HG03432 (cell line): Measurements from ENCODE around the gene SHB.
"Not testable (repeated sequence)": the region's sequence is repeated elsewhere in the genome, so short reads cannot be mapped to it uniquely, and the experiment has no call there.

Source experiments
- ATAC-seq: cut with Tn5 transposase; IDR thresholded peaks from one replicate; pipeline ENCODE4 v1.9.1; 2021; ENCODE audit warnings: mild to moderate bottlenecking, moderate library complexity; ENCODE audit not compliant: unreplicated experiment

The SHB gene

GRCh38 chr9:37921546-37922300, 147.3 kb downstream of the SHB start:
- ATAC-seq, result no peak

- ATAC-seq, result no peak
Observed at GRCh38 chr9:37921168-37921510, 147.9 kb downstream of the SHB start.

DNA sequence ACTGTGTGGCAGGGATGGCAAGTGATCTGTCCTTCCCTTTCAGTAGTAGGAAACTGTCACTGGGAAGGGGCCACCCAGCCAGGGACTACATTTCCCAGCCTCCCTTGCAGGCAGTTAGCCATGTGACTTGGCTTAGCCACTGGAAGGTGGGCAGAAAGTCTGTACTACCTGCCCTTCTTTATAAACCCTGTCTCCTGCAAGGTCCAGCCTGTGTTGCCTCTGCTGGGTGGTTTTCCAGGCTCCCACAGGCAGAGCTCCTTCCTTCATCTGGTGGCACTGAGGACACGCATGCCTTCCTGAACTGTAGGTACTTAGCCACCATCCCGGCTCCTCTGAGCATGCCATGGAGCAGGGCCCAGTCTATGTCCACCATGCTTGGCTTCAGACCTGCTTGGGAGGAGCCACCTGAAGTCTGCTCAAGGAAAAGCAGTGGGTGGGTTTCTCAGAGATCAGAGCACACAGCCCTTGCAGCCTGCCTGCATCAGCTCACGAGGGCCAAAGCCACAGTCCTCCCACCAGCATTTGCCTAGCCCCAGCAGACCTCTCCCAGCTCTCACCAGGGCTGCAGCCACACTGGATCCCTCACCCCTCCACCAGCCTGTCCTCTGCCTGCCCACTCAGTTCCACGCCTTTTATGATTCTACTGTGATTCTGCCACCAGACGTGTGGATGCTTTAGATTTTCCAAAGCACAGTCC, 148.4 kb downstream of the SHB start:
- ATAC-seq, result peak; percentile 71

GRCh38 chr9:37919956-37920335, 149.1 kb downstream of the SHB start:
- no peak for ATAC-seq

DNA sequence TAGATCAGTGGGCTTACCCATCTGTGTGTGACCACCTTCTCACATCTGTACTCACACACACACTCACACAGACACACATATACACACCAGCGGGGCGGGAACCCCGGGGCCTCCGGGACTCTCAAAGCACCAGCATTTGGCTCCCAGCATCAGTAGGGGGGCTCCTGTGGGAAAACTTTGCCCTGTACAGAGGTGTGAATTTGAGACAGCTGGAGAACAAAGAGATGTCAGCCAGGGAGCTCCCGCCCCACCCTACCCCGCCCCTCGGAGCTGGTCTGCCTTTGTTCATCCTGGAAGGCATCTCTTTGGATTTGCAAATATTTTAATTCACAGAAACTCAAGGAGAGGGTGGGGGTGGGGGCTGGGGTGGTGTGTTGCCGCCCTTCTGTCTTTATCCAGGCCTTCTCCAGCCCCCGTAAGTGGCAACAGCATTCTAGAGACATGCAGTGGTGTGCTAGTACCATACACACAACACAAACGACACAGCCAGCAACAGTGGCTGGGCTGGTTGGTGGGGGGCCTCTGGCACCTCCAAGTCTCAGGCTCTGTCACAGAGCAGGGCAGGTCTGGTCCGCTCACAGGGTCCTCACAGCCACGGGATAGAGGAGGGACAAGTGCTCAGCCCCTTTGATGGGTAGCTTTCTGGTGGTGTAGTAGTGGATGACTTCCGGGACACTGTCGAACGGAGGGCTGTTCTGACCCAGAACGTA, 149.6 kb downstream of the SHB start:
- no peak for ATAC-seq

DNA sequence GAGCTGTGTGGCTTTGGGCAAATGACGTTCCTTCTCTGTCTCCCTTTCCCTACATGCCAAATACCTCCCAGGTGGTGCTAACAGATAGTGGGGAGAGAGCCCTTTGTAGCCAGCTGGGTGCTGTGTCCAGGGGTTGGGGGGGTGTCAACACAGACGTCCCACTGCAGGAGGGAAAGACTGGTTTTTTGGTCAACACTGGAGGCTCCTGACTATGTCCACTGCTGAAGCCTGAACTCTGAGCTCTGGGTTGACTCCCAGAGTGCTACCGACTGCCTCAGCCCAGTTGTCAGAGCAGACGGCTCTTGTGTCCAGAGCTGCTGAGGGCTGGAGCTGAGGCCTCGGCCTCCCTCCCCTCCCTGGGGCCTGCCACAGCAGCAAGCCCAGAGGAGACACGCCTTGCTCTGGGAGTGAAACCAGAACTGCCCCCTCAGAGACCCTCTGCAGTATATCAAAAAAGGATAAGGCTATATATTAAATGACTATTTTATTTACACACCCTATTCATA, 150.3 kb downstream of the SHB start:
- ATAC-seq, result no peak

GRCh38 chr9:37917801-37918664, 151.0 kb downstream of the SHB start:
- ATAC-seq, result no peak

DNA sequence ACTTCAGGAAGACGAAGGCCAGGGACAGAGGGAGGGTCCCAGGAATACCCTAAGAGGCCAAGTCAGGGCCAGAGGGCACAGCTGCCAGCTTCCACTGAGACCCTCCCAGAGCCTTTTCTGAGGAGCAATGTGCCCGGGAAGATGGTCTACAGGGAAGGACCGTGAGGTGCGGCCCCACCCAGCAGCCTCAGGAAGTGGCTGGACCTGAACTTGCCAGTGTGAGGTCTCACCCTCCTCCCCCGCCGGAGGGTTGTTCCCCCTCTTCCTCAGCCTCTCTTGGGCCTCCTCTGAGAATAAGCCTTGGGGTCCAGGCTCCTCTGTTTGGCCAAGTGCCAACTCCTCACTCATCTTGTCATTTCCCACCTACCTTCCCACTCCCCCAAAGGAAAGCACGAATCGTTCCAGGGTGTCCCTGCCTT, 151.7 kb downstream of the SHB start:
- no peak for ATAC-seq

- ATAC-seq, result no peak
Observed at GRCh38 chr9:37916471-37917312, 152.3 kb downstream of the SHB start.

DNA sequence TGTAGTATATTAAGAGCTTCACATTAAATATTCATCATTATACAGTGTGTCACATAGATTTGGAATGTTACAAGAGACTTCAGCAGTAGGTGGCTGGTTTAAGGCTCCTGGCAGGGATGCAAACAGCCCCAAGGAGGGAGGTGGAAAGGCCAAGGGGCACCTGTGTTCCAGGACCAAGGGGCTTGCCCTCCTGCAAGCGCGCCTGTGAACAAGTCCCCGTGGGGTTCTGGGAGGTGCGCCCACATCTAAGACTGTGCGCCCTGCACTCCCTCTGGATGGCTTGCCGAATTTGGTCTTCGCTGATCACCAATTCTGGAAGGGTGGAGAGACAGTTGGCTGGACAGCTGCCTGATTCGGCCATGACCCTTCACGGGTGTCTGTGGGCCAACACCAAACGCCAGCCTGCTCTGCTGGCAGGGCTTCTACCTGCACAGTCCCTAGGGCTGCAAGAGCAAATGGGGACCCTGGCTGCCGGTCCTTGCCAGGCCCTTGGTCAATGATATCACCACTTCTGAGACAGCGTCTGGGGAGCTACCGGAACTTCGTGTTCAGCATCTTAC, 153.0 kb downstream of the SHB start:
- no peak for ATAC-seq

DNA sequence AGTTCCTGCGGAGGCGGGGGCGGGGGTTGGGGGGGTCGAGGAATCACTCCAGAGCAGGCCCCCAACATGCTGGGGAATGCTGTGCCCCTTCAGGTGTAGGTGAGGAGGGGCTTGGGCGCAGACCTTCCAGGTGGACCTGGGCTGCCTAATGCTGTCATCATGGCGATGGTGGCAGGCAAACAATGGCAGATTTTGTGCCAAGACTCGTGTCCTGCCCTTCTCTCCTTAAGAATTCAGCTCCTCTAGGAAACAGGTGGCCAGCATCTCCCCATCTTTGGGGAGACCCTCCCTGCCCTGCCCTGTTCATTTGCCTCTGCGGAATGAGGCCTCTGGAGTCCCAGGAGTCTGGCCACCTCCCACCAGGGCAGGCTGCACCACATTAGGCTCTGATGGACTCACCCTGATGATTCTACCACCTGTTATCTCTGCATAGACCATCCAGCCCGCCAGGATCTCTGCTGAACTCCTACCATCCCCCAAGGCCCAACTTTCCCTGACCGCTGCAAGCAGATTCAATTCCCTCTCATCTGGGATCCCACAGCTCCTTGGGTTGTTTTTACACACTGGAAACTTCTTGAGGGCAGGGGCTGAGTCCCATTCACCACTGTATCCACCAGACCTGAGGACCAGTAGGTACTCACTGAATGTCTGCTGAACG, 154.2 kb downstream of the SHB start:
- ATAC-seq, result no peak

- ATAC-seq, result no peak
Observed at GRCh38 chr9:37914154-37914551, 154.9 kb downstream of the SHB start.

- ATAC-seq, result peak; percentile 84
Observed at GRCh38 chr9:37913480-37914153, 155.4 kb downstream of the SHB start.

GRCh38 chr9:37911271-37911681, 157.8 kb downstream of the SHB start:
- ATAC-seq, result no peak

DNA sequence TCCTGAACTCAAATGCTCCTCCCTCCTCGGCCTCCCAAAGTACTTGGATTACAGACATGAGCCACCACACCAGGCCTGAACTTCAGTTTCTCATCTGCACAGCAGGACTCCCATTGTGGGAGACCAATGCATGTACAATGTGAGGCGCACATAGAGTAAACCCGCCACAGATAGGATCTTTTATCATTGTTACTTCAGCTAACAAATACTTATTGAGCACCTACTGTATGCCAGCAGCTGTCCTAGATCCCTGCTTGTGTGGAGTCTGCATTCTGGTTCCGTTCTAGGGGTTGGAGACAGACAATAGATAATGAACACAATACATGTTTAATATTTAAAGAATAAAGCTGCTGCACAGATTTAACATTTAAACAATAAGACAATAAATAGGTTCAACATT, 158.8 kb downstream of the SHB start:
- no peak for ATAC-seq

DNA sequence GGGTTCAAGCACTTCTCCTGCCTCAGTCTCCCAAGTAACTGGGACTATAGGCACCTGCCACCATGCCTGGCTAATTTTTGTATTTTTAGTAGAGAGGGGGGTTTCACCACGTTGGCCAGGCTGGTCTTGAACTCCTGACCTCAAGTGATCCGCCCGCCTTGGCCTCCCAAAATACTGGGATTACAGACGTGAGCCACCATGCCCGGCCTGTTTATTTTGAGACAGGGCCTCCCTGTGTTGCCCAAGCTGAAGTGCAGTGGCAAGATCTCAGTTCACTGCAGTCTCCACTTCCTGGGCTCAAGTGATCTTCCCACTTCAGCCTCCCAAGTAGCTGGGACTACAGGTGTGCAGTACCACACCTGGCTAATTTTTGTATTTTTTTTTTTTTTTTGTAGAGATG, 159.2 kb downstream of the SHB start:
- ATAC-seq, result not testable (repeated sequence)

GRCh38 chr9:37909326-37909725, 159.7 kb downstream of the SHB start:
- no peak for ATAC-seq

DNA sequence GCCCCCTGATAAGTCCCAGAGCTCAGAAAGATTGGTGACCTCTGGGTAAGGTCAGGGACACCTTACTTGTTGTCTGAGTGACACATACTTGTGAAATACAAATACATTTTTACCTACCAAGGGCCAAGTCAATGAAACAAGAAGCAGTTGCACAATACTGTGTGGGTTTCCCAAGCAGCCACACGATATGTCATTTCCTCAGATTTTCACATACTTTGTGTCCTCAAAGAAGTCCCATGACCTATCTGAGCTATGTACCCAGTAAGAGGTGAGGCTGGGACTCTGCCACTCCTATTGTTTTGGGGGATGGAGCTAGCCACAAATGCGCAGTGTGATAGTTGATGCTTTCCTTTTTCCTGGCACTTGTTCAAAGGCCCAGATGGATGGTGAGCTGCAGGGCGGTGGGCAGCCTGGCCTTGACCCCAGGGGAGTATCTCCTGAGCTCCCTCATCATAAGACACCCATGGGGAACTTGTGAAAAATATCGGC, 160.3 kb downstream of the SHB start:
- ATAC-seq, result no peak
